GM21723 (cell line): ENCODE results near the gene LRRTM4.
"Not testable (repeated sequence)": the region's sequence is repeated elsewhere in the genome, so short reads cannot be mapped to it uniquely, and the experiment has no call there.

Experiments used
- ATAC-seq: cut with Tn5 transposase; IDR thresholded peaks from one replicate; pipeline ENCODE4 v1.9.1; 2021; ENCODE audit warnings: mild to moderate bottlenecking, moderate library complexity; ENCODE audit not compliant: unreplicated experiment

Gene LRRTM4

GRCh38 chr2:77088424-77088823 lies 433.8 kb downstream of the LRRTM4 start:
- not testable (repeated sequence) for ATAC-seq

- ATAC-seq: no peak
Observed at GRCh38 chr2:77087987-77088414, 434.2 kb downstream of the LRRTM4 start.

- ATAC-seq: no peak
Observed at GRCh38 chr2:77086478-77086877, 435.7 kb downstream of the LRRTM4 start.

GRCh38 chr2:77086051-77086450 lies 436.1 kb downstream of the LRRTM4 start:
- ATAC-seq: no peak

GRCh38 chr2:77085561-77085960 lies 436.6 kb downstream of the LRRTM4 start:
- no peak for ATAC-seq

GRCh38 chr2:77081597-77081996 lies 440.6 kb downstream of the LRRTM4 start:
- ATAC-seq: no peak

- no peak for ATAC-seq
Observed at GRCh38 chr2:77064324-77064723, 457.9 kb downstream of the LRRTM4 start.

- no peak for ATAC-seq
Observed at GRCh38 chr2:77054938-77055337, 467.2 kb downstream of the LRRTM4 start.

GRCh38 chr2:77046339-77046738 lies 475.8 kb downstream of the LRRTM4 start:
- ATAC-seq: no peak

GRCh38 chr2:77045456-77045855 lies 476.7 kb downstream of the LRRTM4 start:
- not testable (repeated sequence) for ATAC-seq

- no peak for ATAC-seq
Observed at GRCh38 chr2:77034445-77034844, 487.7 kb downstream of the LRRTM4 start.

- not testable (repeated sequence) for ATAC-seq
Observed at GRCh38 chr2:77029237-77029636, 492.9 kb downstream of the LRRTM4 start.

- no peak for ATAC-seq
Observed at GRCh38 chr2:77028032-77028600, 494.1 kb downstream of the LRRTM4 start.

- no peak for ATAC-seq
Observed at GRCh38 chr2:77025714-77026113, 496.5 kb downstream of the LRRTM4 start.

GRCh38 chr2:77021161-77021560 lies 501.0 kb downstream of the LRRTM4 start:
- no peak for ATAC-seq

GRCh38 chr2:77018219-77018618 lies 504.0 kb downstream of the LRRTM4 start:
- no peak for ATAC-seq

- ATAC-seq: no peak
Observed at GRCh38 chr2:77017355-77017745, 504.8 kb downstream of the LRRTM4 start.

- no peak for ATAC-seq
Observed at GRCh38 chr2:77016443-77017354, 505.5 kb downstream of the LRRTM4 start.

GRCh38 chr2:77013953-77014352 lies 508.2 kb downstream of the LRRTM4 start:
- no peak for ATAC-seq

GRCh38 chr2:77013457-77013856 lies 508.7 kb downstream of the LRRTM4 start:
- no peak for ATAC-seq

GRCh38 chr2:77009307-77009706 lies 512.9 kb downstream of the LRRTM4 start:
- no peak for ATAC-seq

GRCh38 chr2:77008853-77009252 lies 513.3 kb downstream of the LRRTM4 start:
- no peak for ATAC-seq
